Activated CD8-positive, alpha-beta memory T cell treated with anti-CD3 and anti-CD28 coated beads for 4 hours (primary cell): ENCODE data around the gene HECTD2.
"Not testable (repeated sequence)": the region's sequence is repeated elsewhere in the genome, so short reads cannot be mapped to it uniquely, and the experiment has no call there.

ENCODE experiments used
- DNase-seq, 2 donors: peaks; one replicate each; pipeline ENCODE4 v3.0.0-alpha.2; 2020; ENCODE audit warnings: low read depth in 2 of 2

The HECTD2 gene

DNA sequence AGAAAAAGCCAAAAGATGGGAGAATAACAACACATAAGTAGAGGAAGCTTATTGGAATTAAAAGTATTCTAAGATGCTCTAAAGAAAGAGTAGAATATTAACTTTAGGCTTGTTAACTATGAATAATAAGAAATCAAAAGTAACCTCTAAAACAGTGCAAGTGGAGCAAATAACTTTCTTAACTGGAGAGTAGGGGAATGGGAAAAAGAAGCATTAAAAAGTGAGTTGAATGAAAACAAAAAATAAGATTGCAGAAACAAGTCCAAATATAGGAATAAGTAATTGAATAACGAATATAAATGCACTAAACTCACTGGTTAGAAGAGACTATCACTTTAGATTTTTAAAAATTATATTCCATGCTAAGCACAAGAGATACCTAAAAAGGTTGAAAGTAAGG lies 63.9 kb downstream of the HECTD2 start:
- no peak for DNase-seq

DNA sequence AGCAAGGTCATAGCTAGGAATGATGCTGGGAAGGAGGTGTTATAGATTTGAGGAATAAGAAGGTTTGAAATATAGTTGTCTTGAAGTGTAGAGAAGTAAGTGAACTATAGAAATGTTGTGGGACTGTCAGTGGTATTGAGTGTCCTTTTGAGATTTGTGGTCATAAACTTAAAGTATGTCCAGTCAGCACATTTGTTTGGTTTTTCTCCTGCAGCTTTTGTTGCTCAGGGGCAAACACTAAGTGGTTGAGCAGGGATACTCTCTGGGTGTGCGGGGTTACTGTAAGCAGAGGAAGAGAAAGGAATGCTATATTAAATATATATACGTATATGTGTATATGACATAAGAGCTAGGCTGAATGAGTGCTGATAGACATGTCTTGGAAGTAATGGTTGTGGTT lies 67.1 kb downstream of the HECTD2 start:
- DNase-seq = no peak

DNA sequence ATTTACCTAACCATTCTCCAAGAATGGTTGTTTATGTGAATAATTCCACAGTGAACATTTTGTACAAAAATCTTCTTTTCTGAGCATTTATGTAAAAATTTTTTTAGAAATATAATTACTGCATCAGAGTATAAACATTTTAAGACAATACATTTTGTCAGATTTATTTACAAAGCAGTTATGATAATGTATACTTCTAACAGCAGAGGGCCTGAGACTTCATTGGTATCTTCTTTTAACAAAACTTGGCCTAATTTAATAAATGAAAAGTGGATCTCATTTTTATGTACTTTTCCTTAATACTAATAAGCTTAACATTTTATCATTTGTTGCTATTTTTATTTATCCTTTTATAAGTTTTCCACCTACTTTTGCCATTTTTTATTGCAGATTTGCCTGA lies 69.4 kb downstream of the HECTD2 start:
- DNase-seq = no peak

DNA sequence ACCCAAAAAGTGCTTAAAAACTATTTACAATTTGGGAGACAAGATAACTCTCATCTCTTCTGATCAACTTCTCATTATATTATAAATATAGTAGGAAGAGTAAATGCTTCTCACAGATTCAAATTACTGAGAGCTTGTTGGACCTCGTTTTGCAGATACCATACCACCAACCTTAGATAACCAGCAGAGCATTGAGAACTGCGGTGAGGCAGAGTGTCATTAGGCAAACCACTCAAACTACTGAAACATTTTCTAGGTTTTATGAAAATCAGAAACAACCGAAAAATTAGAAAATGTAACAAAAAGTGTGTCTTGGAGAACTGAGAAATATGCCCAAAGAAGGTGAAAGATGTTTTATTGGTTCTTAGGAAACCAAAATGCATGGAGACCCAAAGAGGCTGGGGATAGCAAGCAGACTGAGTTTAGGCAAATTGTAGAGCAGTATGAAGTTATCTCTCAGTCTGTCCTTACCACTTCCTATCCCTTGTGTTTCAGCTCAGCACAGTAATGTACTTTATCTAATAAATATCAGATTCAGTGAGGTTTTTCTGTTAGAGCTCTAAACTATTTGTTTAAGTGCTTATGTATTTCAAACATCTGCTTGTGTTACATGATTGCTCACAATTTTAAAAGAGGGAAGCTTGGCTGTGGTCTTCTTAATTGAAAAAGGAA lies 77.9 kb downstream of the HECTD2 start:
- no peak for DNase-seq

DNA sequence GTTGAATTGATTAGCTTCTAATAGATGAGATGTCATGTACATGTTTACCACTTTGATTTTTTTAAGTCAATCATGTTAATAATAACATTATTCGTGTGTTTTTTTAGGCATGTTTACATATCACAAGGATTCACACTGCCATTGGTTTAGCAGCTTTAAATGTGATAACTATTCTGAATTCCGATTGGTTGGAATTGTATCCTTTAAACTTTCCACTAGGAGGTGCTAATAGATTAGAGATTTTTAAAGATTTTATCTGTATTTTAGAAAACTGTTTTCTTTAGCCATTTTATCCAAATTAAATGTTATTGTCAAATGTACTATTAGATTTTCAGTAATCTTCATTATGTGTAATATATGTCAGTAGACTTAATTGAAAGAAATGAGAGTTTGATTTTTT lies 83.2 kb downstream of the HECTD2 start:
- no peak for DNase-seq

DNA sequence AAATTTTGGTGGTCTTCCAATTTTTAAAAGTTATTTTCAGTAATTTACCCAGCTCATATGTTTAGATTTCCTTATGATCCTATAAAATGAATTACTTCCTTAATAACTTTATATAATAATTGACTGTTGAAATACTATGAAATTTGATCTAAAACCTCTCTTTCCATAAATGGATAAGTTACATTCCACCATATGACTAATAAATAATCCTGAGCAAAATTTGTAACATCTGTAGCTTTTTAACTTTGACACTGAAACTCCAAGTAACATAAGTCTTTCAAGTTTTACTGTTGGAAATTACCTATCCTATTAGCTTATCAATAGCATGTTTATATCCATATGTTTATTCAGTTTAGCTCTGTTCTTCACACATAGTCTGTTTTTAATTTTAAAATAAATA lies 85.3 kb downstream of the HECTD2 start:
- DNase-seq = no peak

DNA sequence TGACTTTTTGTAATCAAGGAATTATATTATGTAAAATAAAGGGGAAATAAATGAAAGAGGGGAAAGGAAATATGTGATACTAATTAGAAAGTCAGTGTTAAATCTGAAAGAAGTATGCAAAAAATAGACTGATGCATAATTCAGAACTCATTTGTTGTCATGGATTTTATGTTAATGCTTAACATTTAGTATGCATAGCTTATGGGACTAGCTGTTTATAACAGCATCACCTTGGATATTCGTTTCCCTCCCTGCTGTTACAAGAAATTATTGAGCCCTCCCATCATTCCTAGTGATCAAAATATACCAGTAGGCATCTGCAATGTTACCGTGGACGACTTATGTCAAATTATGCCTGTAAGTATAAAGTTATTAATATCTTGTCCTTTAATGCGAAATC lies 85.9 kb downstream of the HECTD2 start:
- no peak for DNase-seq

DNA sequence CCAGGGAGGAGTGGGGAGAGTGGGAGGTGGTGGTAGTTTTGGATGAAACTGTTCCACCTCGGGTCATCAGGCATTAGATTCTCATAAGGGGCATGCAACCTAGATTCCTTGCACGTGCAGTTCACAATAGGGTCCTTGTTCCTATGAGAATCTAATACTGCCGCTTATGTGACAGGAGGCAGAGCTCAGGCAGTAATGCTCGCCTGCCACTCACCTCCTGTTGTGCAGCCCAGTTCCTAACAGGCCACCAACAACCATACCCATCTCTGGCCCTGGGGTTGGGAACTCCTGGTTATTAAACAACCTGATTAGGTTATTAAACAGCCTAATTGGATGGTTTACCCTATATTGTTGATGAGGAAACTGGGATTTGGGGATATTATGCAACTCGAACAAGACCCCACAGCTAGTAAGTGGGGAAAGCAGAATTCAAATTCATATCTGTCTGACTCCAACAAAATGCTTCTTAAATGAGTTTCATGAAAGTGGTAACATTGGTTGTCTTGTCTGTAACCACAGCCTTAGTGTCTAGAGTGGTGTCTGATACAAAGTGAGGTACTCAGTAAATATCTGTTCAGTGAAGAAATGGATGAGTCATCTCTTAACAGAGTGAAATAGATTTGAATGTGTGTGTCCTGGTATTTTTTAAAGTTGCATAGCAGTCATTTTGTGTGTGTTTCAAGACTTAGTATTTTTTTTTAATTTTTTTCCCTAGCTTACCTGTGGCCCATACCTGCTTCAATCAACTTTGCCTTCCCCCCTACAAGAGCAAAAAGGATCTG lies 101.6 kb downstream of the HECTD2 start:
- DNase-seq = no peak

DNA sequence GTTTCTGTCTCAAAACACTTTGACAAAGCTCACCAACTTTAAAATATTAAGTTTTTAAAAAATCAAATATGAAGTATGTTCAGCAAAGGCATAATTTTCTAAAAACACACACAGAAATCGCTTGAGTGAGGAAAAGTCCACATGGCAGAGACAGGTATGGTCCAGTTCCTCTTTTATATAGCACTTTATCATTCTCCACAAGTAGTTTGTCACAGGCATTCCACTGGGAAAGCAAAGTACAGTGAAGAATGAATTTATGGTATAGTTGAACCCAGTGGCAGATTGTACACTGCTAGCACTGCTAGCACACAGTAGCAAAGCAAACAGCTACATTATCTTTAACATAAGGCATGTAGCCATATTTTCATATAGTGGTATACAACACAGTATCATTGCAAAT lies 102.3 kb downstream of the HECTD2 start:
- no peak for DNase-seq

DNA sequence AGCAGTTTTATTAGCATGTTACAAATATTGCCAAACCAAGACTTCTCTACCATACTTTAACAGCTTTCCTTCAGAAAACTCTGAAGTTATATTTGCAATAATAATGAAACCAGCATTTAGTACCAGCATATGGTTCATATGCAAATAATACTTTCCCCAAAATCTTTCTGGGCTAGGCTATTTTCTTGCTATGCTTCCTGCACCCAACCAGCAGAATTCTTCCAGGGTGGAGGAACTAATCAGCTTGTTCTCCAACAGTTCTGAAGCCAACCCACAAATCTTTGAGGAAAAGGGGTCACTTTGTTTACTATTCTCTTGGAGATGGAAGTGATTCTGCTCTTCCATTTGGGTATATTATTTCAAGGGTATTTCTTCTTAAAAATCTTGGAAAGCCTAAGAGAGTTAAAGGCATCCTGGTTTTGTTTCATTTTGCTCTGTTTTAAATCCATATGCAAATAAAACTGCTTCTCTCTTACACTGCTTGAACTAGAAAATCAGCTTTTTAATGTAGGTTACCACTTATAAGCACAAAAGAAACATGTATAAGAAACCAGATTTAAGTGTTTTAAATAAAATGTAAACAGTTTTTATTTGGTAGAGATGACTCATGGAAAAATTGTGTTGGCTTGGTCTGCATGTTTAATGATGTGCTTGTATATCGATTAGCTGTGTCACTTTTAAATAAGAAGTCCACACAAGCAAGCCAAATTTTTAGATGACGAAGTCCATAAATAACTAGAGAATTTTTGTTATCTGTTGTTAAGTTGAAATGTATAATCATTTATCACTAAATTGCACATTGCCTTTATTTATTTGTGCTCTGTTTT lies 103.7 kb downstream of the HECTD2 start:
- DNase-seq = no peak

DNA sequence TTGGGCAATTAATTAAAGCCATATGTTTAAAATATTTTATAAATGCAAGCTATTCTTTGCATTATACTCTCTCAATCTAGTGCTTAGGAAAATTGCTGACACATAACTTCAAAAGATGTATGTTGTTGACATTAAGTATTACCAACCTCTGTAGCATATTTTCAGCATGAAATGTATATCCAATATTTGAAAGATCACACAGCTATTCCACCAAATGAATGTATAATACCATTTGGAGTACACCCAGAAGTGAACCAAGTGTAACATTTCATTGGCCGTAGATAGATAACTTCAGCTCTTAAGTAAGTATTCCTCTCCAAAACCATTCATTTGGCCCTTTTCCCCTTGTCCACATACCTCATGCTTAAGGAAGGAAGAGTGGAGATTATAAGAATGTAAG lies 104.6 kb downstream of the HECTD2 start:
- DNase-seq = no peak

DNA sequence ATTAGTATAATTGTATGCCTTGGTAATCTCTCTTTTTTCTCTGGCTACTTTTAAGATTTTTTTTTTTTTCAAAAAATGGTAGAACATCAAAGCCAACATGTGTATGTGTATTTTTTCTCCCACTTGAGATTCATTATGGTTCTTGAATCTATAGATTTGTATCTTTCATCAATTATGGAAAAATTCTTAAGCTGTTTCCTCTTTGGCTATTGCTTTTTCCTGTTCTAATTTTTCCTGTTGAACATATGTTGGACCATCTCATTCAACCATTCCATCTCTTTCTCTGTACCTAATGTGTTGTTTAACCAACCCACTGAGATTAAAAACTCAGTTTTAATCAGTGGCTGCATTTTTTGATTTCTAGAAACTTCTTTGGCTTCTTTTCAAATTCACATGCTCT lies 107.2 kb downstream of the HECTD2 start:
- no peak for DNase-seq

DNA sequence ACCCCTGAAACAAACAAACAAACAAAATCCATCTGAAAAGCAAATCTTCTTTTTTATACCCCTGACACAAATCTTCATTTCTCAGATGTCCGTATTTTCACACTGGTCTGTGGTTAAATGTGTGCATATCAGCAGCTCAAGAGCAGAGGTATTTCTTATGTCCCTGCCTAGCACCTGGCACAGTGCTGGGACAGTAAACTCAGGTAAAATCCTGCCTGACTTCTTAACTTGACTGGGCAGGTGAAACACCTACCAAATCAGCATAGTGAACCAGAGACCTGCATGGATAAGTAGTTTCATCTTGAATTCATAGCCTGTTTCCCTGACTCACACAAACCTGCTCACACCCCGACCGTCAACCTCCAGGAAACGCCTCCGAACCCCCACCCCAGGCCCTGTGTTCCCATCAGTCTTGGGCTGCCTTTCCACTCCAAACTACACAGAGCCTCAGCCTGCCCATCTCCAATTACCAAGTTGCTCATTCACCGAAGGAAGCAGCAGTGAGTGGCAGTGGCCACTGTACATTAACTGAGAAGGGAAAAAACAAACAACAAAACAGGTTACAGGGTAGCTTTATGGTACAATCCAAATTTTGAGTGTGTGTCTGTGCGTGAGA lies 109.9 kb downstream of the HECTD2 start:
- no peak for DNase-seq

DNA sequence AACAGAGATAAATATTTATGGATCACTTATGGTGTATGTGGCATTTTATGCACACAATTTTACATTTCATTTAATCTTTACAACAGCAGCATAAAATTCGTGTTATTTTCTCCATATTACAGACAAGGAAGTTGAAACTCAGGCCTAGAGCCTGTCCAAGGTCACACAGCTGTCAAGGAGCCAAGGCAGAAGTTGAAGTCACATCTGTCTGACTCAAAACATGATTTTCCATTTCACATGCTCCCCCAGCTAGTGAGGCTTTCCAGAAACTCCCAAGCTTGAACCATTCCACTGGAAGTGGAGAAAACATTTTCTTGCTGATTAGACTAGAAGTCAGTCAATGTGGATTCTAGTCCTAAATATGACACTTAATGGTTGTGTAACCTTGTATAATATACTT lies 110.5 kb downstream of the HECTD2 start:
- DNase-seq = no peak

DNA sequence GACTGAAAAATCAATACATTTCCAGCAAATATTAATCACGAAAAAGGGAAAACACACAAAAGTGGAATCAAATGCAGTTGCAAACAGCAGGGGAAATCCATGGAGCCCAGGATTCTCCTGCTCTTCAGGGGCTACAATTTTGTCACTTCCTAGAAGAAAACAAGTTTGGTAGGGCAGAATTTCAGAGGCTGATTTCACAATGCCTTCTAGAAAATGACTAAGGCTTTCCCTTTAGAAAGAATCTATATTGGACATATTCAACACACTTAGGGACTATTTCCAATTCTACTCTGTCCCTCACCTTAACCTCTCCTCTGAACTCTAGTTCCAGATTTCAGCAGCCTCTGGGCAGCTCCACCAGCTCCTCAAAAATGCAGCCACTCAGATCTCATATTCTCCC lies 111.3 kb downstream of the HECTD2 start:
- DNase-seq = no peak

DNA sequence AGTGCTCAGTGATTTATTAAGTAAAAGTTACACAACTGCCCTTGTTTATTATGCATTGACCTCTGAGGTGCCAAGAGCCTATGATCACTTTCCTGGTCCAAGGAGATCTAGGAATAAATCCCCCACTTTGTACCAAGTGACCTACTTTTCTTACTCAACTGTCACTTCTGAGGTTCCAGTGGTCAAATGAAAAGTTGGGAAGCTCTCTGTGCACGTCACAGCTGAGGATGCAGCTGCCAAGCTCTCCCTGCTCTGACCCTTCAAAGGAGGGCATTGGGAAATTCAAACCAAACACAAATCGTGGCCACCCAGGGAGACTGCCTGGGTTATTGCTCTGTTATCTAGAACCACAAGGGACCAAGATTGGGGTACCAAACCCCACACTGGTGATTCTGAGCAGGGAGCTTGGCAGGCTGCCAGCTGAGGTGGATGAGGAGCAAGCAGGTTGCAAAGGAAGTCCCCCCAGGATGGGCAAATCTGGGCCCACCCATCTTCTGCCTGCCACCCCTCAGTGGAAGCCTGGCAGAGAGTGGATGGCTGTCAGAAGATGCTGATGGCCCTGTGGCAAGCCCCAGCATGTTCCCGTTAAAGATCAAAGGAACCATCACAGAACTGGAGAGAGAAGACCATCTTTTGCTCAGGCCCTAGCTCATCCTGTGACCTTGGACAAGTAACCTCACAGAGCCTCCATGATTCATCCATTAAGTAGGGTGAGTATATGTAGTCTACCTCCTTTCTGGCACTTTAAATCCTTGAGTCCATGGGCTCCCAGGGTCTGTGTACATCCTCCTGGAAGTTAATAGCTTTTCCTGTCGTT lies 116.0 kb downstream of the HECTD2 start:
- no peak for DNase-seq

DNA sequence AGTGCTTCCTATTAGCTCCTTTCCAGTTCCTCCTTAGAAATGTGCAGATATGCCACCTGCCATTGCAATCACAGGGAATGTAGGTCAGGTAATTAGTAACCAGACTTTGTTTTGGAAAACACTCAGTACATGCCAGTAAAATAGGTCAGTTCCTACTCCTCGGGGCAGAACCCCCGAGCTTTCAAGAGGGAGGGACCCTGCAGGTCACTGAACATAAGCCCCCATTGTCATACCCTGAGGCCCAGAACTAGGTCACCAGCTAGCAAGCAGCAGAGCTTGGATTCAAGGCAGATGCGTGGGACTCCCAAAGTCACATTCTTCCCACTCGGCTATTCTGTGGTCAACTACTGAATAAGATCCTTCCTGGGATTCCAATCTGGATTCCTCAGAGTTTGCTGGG lies 117.9 kb downstream of the HECTD2 start:
- no peak for DNase-seq

DNA sequence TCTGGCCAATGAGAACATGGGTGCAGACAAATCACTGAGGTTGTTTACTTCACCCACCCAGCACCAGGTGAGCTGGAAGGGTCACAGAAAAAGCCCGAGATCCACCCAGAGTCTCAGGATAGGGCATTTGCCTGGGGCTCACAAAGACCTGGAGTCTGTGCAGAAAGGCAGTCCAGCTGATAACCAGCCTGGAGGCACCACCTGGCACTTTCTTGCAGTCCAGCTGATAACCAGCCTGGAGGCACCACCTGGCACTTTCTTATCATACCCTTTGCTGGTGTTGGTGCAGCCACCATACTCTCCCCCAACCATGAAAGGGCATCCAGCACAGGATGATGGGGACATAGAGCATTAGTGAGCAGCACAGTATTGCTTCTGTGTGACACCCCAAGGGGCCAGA lies 118.6 kb downstream of the HECTD2 start:
- no peak for DNase-seq

DNA sequence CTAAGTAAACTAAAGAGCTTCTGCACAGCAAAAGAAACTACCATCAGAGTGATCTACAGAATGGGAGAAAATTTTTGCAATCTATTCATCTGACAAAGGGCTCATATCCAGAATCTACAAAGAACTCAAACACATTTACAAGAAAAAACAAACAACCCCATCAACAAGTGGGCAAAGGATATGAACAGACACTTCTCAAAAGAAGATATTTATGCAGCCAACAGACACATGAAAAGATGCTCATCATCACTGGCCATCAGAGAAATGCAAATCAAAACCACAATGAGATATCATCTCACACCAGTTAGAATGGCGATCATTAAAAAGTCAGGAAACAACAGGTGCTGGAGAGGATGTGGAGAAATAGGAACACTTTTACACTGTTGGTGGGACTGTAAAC lies 124.6 kb downstream of the HECTD2 start:
- DNase-seq = not testable (repeated sequence)

DNA sequence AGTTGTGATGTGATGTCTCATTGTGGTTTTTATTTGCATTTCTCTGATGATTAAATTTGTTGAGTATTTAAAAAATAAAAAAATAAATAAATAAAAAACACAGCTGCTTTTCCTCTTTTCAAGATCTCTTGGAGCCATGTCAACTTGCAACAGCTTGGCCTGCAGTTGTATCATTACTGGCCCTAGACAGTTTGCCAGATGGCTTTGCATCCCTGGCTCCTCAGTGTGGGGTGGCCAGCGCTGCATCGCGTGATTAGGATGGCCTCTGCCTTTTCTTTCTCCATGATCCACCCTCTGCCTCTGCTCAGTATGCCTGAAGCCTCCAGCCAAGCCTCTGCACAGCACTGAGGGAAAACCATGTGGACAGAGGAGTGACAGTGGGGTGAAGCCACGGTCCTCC lies 126.0 kb downstream of the HECTD2 start:
- DNase-seq = no peak

DNA sequence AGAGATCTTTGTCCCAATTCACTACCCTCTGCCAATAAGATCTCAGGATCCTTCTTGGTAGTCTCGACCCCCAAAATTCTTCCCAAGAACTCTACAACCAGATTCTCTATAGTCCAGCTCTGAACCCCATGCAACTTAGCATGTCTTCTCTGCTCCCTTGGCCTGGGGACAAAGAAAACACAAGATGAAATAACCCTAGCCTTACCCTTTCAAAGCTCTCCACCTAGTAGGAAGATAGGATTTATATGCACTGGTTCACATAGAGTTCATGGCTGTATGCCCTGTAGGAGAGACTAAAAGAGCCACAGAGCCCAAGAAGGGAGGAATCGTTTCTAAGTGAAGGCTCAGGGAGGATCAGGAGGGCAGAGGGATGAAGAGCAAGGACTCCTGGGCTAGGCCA lies 126.6 kb downstream of the HECTD2 start:
- no peak for DNase-seq
